Stimulated activated CD8-positive, alpha-beta memory T cell treated with anti-CD3 and anti-CD28 coated beads, Interleukin-7, amount 100 ng/mL, for 4 hours (primary cell): ENCODE results near the gene ACVR1B.
"Not testable (repeated sequence)": the region's sequence is repeated elsewhere in the genome, so short reads cannot be mapped to it uniquely, and the experiment has no call there.

Experiments used
- DNase-seq, 2 donors: peaks; one replicate each; pipeline ENCODE4 v3.0.0-alpha.2; 2020; ENCODE audit warnings: low read depth in 2 of 2

Gene ACVR1B

GRCh38 chr12:51970904-51971646 is 19.6 kb downstream of the ACVR1B start:
- peak; percentile 13 to 15 for DNase-seq

GRCh38 chr12:51971679-51972421 is 20.4 kb downstream of the ACVR1B start:
- no peak for DNase-seq

DNA sequence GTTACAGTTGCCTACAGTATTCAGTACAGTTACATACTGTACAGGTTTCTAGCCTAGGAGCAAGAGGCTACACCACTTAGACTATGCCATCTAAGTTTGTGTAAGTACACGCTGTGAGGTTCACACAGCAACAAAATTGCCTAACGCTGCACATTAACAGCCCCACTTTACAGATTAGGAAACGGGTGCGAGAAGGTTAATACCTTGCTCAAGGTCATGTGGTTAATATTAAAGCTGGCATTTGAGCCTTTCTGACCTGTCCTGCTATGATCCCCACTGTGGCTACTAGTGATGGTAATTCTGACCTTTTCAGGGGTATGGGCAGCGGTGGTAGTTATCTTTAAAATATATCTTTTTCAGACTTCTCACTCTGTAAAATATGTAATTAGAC is 20.9 kb downstream of the ACVR1B start:
- no peak for DNase-seq

DNA sequence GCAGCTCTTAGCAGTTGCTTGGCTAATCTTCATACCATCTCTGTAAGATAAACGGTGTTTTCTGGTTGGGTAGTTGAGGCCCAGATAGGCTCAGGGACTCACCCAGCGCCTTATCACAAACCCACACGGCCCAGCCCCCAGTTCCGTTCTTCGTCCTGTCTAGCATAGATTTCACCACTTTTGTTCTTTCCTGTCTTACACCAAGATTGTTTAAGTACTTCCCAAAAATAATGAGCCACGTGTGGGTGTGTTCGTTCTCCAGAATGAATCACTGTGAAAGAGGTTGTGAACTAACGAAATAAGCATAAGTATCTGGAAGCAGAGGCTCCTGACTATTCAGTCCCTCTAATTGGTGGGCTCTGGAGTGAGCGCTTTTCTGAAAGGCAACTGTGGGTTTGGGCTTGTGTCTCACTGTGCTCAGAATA is 21.4 kb downstream of the ACVR1B start:
- DNase-seq = peak; percentile 30 to 35

GRCh38 chr12:51973560-51973959 is 22.1 kb downstream of the ACVR1B start:
- no peak for DNase-seq

GRCh38 chr12:51974646-51975045 is 23.1 kb downstream of the ACVR1B start:
- DNase-seq = no peak

GRCh38 chr12:51975196-51975595 is 23.7 kb downstream of the ACVR1B start:
- DNase-seq = no peak

GRCh38 chr12:51976376-51977160 is 25.1 kb downstream of the ACVR1B start:
- no peak for DNase-seq

DNA sequence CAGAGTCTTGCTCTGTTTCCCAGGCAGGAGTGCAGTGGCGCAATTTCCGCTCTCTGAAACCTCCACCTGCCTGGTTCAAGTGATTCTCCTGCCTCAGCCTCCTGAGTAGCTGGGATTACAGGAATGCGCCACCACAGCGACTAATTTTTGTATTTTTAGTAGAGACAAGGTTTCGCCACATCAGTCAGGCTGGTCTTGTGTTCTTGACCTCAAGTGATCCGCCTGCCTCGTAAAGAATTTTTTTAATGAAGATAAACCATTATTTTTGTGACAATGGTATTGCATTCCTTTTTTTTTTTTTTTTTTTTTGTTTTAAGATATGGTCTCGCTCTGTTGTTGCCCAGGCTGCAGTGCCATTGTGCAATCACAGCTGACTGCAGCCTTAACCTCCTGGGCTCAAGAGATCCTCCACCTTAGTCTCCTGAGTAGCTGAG is 25.8 kb downstream of the ACVR1B start:
- no peak for DNase-seq

- not testable (repeated sequence) for DNase-seq
Measured at GRCh38 chr12:51979306-51979705, 27.8 kb downstream of the ACVR1B start.

DNA sequence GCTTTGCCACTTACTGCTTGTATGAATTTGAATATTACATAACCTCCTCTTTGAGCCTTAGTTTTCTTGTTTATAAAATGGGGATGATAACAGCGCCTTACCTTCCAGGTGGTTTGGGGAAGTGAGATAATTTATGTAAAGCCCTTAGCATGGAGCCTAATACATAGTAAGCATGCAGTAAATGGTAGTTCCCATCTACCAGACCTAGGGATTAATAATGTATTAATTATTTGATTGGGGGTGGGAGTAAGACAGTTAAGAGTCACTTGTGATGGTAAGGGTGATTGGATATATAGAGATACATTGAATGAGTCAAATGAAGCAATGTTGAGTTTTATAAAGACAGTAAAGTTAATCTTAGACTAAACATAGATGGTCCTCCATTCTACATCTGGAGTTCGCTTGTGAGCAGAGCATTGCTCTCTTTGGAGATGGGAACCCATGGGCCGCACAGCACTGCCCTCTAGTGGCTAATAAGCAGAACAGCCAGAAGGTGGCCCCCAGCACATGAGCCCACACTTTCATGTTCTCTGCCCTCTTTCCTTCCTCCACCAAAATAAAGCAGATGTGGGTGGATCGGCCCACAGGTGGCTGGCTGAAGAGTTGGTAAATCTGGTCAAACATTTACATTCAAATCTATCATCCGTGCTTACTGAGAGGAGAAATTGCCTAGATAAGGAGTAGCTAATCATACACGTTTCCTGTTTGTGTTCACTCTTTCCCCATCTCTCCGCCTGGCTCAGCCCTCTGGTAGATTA is 28.7 kb downstream of the ACVR1B start:
- DNase-seq = peak; percentile 37 to 48

DNA sequence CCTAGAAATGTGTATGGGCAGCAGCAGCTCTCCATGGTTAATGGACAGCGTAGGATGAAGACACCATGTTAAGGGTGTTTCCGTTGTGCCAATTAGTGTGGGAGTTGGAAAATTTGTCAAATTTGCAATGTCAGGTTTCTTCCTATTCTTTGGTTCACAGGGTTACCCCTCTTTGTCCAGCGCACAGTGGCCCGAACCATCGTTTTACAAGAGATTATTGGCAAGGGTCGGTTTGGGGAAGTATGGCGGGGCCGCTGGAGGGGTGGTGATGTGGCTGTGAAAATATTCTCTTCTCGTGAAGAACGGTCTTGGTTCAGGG is 29.3 kb downstream of the ACVR1B start:
- no peak for DNase-seq

DNA sequence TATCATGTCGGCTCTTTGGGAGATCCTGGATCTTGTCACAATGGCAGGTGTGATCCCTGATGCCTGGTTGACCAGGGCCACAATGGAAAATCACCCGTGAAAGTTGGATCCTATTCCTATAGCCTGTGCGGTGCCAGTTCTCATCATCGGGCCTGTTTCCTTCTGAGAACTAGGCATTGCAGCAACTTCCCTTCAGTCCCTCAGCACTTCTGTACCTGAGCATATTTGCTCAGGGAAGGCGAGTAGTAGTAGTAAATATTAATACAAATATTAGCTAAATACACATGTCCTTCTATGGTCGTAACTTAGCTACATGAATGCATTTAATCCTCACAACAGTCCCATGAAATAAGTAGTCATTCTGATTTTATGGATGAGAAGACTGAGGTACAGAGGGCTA is 33.2 kb downstream of the ACVR1B start:
- no peak for DNase-seq

DNA sequence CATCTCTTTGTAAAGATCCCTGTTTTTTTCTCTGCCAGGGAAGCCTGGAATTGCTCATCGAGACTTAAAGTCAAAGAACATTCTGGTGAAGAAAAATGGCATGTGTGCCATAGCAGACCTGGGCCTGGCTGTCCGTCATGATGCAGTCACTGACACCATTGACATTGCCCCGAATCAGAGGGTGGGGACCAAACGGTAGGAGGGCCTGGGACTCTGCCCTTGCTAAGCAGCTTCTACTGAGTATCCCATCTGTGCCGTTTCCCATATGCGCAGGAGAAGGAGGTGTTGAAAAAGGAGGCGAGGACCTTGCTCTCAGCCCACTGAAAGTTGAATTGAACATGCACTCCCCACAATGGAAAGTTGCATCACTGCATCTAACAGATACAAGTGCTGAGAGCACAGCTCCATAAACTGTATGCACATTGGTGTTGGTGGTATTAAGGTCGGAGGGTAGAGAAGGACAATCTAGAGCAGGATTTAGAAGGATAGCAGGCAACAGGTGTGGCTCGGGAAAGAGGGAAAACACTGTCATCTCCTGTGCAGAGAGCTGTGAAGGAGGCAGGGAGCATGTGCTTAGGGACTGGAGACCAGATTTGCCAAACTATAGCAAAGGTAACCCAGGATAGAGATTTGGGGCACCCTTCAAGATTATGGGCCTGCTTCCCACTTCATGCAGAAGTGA is 33.8 kb downstream of the ACVR1B start:
- DNase-seq = no peak

DNA sequence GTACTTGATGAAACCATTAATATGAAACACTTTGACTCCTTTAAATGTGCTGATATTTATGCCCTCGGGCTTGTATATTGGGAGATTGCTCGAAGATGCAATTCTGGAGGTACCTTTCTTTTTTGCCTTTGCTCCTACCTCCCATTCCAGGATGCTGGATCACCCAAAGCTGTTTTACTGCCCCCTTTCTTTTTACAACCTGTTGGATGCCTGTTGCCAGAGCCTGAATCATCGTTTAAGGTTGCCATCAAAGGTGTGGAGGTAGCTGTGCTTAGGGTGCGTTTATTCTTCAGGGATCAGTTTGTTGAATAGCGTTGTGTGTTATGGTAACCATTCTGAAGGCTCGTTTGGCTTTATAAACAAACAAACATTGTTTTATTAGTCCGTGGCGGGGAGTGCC is 35.3 kb downstream of the ACVR1B start:
- DNase-seq = no peak

DNA sequence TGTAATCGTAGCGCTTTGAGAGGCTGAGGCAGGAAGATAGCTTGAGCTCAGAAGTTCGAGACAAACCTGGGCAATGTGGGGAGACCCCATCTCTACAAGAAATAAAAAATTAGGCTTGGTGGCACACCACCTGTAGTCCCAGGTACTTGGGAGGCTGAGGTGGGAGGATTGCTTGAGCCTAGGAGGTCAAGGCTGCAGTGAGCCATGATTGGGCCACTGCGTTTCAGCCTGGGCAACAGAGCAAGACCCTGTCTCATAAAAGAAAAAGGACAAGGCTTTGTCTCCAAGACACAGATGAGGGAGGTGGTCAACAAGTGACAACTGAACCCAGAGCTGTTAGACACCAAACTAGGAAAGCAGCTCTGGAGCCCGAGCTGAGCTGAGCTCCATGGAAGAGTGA is 40.7 kb downstream of the ACVR1B start:
- DNase-seq = no peak

DNA sequence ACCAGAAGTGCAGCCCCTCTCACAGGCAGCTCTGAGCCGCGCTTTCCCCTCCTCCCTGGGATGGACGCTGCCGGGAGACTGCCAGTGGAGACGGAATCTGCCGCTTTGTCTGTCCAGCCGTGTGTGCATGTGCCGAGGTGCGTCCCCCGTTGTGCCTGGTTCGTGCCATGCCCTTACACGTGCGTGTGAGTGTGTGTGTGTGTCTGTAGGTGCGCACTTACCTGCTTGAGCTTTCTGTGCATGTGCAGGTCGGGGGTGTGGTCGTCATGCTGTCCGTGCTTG is 43.0 kb downstream of the ACVR1B start:
- DNase-seq = no peak

- DNase-seq = no peak
Measured at GRCh38 chr12:51994959-51995358, 43.5 kb downstream of the ACVR1B start.

GRCh38 chr12:51997136-51997535 is 45.6 kb downstream of the ACVR1B start:
- no peak for DNase-seq

DNA sequence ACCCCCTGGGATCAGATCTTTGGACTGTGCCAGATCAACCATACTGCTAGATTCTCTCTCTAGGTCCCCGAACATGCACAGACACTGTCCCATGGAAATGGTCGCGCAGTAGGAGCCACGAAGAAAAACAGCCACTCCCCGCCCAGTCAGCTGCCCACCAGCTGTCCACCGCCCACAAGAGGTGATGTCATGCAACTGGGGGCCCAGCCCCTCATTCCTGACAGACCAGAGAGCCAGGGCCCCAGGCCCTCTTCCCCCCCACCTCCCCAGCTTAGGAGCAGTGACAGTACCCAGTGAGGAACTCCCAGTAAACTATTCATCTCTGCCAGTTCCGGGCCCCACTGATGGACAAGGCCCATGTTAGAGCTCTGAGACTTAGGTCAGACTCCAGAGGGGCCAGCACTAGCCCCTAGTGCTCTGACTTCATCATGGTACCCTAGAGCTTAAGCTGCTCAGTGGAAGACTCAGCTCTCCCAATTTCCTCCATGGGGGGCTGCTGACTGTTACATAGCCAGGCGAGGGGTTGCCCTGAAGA is 51.6 kb downstream of the ACVR1B start:
- no peak for DNase-seq

GRCh38 chr12:52003591-52003990 is 52.1 kb downstream of the ACVR1B start:
- no peak for DNase-seq
